HuH-7.5 (cell line): ENCODE data around the gene PHEX.

ENCODE experiments used
- DNase-seq: peaks from one replicate; pipeline ENCODE4 v3.0.0; 2011; ENCODE audit warnings: low spot score

PHEX gene

DNA sequence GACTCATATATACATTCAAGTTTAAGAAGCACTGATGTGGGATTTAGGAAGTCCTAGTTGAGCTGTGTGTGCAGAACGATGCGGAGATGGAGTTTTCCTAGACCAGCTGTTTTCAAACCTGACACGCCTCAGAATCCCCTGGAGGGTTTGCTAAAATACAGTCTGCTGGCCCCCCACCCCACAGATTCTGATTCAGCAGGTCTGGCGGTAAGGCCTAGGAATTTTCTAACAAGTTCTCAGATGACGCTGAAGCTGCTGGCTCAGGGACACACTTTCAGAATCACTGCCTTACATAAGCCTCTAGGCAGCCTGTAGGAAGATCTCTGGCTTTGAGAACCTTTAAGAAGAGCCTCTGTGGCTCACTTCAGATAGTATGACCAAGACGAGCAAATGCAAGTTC lies 73.1 kb downstream of the PHEX start:
- no peak for DNase-seq

DNA sequence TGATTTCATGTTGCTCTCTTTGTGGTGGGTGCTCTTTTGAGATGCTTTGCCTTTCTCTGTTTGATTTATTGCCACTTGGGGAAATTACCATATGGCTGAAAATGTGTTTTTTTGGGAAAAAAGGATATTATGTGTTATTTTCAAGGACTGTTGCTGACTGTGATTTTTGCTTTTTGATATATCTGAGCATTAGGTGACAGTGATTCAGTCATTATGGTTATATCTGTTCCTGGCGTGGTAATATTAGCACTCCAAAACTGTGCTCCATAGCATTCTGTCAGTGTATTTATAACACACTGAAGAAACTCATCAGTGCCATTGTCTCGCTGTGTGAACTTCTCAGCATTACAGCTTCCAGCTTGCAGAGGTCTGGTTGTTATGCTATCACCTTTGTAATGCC lies 73.8 kb downstream of the PHEX start:
- DNase-seq, result no peak

DNA sequence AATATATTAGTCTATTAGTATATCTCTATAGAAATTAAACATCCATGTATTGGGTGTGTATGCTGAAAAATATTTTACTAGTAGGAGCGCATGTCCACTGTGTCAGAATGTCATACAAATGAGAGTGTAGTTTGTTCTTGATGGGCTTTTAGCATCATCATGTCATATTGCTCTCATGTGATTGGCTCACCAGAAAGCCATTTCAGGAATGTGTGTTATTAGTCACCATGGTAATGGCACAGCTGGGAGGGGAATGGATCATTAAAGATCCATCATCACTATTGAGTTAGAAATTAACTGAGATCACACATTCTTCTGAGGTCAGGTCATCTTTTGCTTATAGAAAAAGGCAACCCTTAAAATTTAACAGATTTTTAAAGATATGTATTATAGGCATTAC lies 77.3 kb downstream of the PHEX start:
- DNase-seq, result no peak

DNA sequence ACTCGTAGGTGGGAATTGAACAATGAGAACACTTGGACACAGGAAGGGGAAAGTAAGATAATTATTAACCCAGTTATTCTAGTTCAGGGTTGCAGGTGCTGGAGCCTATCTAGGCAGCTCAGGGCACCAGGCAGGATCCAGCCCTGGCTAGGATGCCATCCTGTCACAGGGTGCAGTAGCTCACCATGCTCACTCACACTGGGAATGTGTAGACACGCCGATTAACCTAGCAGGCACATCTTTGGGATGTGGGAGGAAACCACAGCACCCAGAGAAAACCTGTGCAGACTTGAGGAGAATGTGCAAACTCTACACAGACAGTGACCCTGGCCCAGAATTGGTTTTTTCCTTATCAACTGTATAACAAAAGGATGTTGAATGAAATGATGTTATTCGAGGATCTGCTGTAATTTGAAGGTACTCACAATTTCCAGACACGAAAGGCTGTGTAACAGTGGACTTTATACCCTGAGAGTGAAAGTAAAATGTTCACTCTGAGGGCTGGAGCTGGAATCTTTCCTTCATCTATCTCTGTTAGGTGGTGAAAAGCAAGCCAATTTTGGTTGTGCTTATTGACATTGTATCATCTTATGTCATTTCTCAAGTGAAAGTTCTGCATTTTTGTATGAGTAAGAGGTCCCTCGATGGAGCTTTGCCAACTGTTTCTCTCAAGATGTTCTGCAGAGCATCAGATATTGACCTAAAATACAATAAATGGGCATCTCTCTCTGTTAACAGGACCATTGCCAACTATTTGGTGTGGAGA lies 78.8 kb downstream of the PHEX start:
- no peak for DNase-seq

DNA sequence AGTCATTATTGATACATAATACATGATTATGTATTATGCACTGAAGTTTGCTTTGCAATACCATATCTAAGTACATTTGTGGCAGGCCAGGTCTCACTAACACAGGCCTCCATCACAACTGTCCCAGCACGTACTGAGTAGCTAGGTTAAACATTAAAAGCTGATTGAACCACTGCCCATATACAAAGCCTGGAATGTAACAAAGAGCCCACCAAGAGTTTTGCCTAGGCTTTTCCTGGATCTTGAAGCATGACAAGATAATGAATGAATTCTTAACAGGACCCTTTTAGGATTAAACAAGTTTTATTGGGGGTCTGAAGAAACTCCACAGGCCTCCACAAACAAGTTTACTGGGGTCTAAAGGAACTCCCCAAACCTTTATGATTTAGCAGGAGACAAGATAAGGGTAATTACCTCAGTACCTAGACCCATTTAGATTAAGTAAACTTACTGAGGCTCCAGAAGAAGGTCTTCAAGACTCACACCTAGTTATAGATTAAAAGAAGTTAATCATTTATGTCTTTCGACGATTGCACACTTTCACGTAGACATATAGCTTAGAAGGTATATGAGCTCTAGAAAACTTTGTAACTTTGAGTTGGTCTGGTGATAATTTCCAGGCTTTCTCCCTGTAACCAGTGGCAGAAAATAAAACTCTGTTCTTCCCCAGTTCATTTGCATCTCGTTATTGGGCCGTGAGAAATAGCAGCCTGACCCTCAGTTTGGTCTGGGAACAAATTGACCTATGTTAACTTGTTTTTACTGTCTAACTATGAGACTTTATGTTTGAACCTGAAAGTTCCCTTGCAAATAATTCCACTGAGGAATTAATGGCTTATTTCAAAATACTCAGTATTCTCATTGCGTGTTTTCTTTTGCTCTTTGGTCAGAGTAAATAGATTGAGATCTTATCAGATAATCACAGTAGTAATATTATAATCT lies 84.8 kb downstream of the PHEX start:
- DNase-seq, result no peak

DNA sequence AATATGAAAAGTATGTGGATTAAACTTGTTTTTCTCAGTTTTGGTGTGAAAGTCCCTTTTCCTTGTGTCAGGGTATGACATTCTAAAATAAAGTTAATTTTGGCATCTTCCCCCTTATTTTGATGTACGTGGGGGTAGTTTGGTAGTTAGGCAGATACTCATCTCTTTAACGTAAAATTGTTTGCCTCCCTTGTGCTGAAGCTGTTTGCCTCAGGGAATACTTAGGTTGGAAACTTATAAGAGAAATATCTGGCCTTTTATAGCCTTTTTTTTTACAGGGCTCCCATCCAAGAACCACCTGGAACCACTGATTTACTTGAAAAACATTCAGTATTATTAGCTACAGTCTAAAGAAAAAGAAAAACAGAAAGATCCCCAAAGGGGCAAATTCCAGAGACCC lies 85.5 kb downstream of the PHEX start:
- DNase-seq, result no peak

DNA sequence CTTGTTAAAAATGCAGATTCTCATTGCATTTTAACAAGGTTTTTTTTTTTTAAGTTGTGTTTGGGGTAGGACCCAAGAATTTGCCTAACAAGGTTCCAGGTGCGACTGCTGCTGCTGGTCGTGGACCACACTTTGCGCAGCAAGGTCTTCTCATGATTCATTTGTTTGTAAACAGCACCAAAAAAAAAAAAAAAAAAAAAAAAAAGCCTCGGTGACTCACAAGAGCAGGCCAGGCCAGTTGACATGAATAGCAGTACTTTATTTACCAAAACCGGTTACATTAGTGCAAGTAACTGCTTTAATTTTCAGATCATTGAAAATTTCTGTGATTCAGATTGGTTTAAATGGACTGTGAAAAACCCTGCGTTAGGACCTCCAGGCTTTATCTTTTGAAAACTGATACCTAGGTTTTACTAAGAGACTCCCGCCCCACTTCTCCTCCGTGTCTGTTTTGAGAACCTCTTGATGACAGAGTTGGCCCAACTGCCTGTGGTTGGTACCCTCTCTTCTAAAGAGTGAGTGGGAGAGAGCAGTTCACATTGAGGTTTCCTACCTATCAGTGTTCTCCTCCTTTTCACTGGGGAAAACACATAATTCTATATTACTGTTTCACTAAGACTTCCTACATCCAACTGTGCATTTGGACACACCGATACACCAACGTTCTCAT lies 86.2 kb downstream of the PHEX start:
- DNase-seq, result no peak

DNA sequence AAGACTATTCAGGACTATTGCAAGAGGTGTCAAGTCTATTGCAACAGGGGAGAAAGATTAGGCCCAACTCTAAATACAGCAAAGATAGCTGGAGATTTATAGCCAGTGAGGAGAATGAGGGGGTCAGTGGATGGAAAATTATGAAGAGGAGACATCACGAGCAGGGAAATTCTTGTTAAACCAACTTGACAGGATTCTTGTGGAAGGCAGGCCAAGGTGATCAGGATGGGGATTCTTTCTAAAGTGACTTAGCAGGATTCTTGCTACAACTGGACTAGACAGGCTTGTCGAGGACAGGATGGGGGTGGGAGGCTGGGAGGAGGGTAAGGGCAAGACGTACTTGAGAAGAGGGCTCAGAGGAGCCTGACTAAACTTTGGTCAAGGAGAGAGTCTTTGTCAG lies 89.0 kb downstream of the PHEX start:
- no peak for DNase-seq

DNA sequence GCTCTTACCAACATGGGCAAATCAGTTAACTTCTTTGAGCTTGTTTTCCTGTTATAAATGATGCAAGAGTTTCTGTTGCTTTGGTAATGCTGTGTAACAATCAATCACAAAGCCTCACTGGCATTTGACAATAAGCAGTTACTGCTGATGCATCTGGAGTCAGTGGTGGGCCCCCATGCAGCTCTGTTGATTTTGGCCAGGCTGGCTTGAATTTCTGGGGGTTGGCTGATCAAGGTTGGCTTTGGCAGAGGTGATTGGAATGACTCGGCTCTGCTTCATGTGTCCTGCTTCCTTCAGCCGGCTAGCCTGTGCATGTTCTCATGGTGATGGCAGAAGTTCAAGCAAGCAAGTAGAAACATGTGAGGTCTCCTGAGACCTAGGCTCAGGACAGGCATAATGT lies 90.4 kb downstream of the PHEX start:
- DNase-seq, result no peak

DNA sequence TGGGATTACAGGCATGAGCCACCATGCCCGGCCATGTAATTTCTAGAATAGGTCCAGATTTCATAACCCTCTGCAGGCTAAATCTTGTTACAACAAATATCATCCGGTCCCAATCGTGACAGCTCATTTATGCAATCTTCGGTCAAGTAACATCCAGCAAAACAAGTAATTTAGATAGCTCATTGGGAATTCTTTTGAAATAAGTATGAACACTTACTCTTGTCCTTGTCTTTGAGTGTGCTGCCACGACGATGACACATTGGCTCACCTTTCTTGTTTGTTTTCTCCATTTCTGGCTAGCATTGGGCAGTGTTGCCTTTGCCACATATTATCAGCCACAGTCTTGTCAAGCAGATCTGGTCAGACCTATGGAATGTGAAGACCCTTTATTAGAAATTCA lies 92.0 kb downstream of the PHEX start:
- no peak for DNase-seq

DNA sequence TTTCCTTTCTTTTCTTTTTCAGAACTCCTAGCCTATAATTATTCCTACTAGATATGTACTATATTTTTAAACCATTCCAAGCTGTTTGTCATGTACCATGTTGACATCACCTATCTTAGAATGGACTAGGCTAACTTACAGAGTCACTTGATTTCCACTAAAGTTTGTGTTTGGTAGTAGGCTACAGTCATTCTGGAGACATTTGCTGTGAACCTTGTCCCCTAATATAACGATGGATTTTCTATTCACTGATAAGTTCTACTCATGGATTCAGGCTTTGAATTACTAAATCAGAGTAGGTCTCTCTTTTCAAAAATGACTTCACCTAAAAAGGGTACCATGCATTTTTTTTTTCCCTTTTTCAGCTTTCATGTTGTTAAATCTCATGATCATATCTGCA lies 93.4 kb downstream of the PHEX start:
- DNase-seq, result no peak

DNA sequence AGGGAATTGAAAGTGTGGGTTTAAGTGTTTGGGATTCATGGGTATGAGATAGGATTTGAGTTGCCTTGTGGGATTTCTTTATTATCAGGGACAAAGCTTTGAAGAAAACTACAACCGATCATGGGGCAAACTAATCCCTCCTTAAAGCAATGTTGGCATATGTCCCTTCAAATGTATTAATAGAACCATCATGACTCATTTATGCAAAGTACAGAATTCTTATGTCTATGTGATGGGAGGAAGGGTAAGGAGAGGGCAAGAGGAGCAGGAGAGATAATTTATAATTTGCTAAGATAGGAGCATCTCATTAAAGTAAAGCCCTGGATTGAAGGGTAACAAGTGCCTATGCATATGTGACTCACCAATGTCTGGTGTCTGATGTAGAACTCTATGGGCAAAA lies 94.2 kb downstream of the PHEX start:
- DNase-seq, result no peak

DNA sequence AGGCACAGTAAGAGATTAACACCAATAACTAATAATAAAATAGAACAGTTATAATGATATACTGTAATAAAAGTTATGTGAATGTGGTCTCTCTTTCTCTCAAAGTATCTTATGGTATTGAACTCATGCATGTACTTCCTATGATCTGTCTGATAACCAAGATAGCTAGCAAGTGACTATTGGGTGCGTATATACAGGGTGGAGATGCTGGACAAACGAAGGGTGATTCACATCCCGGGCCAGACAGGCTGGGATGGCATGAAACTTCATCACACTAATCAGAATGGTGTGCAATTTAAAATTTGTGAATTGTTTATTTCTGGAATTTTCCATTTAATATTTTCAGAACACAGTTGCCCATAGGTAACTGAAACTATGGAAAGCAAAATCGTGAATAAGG lies 96.8 kb downstream of the PHEX start:
- no peak for DNase-seq

DNA sequence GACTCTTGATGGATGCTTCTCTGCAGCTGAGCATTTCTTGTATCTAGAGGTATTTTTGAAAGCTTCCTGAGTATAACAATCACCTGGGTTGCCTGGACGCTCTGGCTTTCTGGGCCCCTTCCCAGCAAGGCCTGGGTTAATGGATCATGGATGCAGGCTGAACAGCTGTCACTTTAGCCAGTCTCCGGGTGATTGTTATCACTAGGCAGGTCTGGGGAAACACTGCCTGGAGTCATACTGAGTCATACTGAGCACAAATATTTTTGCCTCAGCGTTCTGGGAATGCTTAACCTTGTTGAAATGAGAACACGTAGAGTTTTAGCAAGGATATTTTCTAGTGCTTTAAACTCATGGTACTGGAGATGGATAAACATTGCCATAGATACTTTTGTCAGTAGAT lies 102.6 kb downstream of the PHEX start:
- no peak for DNase-seq

DNA sequence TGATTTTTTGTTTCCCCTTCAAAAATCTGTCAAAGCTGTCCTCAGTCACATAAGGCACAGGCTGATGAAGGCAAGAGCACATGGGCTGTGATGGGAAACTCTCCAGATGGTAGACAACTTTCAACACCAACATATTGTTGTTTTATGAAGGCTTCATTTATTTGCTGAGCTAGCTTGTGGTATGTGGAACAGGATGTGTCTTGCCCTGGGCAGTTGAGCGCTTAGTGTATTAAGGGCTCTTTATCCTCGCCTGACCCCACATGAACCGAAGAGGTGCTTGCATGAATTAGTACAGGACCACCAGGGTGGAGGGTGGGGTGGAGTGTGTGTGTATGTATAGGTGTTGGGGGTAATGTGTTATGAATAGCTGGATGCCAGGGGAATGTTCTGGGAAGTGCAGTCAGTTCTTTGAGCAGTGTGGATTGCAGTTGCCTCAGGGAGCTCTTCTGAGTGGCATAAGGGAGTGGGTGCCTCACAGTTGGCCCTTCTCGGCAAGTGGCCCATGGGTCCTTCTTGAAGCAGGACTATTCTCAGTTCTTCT lies 103.1 kb downstream of the PHEX start:
- DNase-seq, result no peak

DNA sequence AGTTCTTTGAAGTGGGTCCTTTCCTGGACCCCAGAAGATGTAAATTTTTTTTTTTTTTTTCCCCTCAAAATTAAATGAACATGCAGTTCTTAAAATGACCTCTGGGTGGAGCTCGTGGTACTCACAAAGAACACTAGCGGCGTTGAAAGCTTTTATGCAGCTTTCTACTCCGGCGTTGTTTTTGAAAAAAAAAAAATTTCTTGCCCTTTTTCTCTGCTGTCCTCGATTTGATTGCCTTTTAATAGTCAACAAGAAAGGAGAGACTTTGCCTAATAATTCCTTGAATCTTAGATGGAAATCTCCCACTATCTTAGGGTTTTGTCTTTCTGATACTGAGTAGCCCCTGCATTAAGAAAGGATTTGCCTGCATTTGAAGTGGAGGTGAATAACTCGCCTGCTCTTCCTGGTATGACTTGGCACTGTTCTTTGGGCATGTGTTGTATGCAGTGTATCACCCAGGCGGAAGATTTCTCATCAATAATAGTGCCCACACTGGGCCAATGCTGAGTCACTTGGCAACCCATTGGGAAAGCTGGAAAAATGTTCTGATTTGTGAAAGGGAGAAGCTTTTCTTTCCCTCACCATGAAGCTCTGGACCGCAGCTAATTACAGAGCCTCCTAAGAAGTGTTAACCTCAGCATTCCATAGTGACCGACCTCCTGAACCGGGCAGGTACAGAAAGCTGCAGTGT lies 104.0 kb downstream of the PHEX start:
- DNase-seq, result no peak

DNA sequence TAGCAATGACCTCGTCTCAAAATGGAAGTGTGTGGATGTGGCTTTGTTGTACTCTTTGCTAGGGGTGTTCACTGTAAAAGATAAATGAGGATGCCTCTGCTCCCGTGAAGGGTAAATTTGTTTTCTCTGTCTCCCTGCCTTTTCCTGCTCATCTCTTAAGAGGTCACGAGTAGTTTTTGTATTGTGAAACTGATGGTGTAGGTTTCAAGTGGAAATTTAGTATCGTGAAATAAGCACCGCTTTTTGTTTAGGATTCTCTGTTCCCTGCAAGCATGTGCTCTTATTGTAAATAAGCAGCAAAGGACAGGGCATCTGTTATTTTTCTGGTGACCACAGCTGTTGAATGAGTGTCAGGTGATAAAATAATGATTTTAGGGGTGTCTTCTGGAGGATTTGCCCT lies 104.6 kb downstream of the PHEX start:
- DNase-seq, result no peak

DNA sequence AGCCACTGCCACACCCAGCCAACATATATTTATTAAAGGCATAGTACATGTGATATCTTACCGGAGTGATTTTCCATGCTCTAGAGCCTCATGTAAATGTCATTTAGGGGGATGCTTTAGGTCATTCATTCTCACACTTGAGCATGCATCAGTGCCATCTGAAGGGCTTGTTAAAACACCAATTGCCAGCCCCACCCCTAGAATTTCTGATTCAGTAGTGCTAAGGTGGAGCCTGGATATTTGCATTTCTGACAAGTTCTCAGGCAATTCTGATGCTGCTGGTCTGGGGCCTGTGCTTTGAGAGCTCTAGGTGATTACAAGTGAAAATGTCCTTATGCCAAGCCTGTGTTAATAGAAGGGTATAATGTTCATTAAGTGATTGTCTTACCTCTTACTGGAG lies 107.7 kb downstream of the PHEX start:
- DNase-seq, result no peak

DNA sequence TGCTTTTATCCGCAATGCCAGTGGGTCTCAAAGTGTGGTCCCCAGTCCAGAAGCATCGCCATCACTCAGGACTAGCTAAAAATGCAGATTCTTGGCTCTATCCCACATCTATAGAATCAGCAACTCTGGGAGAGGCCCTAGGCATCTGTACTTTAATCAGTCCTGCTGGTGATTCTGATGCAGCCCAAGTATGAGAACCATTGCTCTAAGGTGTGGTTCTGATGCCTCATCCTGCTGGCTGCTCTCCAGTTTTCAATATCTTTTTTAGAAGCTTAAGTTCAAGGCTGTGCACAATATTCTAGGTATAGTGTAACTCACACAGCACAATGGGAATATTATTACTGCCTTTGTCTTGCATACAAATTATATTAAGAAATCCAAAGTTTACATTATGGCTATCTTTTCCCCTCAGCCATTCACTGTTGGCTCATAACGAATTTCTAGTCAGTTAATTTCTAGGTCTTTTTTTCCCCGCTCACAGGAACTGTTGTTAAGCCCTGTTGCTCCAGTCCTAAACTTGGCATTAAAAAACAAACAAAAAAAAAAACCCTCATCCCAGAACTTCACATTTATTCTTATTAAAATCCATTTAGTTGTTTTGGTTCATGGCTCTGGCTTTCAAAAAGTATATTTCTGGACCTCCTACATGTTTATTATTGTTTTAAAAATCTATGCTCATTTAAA lies 109.1 kb downstream of the PHEX start:
- no peak for DNase-seq

DNA sequence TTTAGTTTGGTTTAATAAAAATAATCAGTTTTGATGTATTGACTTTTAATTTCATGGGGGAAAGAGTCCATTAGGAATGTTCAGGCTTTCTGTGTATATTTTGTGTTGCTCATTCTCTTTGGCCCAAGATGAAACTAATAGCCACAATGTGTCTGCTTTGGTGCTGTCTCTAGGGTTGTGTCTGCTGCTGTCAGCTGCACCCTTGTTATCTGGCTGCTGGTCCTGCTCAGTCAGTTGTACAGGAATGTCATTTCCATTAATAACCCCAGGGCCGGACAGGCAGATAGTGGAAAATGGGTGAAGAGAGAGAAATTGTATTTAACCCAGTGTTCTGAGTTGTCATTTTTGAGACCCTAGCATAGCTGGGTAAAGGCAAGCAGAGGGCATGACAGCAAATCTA lies 115.1 kb downstream of the PHEX start:
- DNase-seq, result no peak

DNA sequence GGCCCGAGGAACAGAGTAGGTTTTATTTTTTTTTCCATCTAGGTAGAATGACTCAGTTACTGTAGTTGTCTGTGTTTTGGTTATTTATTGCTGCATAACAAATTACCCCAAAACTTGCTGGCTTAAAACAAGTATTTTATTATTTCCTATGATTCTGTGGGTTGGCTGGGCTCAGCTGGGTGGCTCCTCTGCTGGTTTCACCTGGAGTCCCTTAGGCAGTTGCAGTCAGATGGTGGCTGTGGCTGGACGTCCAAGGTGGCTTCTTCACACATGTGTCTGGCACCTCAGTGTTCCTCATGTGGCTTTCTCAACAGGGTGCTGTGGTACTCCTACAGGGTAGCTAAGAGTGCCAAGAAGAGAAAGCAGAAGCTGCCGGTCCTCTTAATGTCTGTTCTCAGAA lies 115.8 kb downstream of the PHEX start:
- no peak for DNase-seq
